Epithelial cell of esophagus (primary cell): ENCODE results near the gene ZNF30.

Experiments
- DNase-seq: peaks from one replicate; pipeline ENCODE4 v3.0.0; 2010; ENCODE audit warnings: low read depth
- H3K4me3 ChIP-seq: 2 replicates; pipeline ENCODE4 v1.5.1; 2011; ENCODE audit warnings: mild to moderate bottlenecking, low read length, control low read depth
- CTCF ChIP-seq: IDR thresholded peaks from 2 replicates; pipeline ENCODE4 v1.5.1; 2011; ENCODE audit warnings: low read depth, mild to moderate bottlenecking, low read length, control low read depth, inconsistent platforms; ENCODE audit not compliant: insufficient read depth; ENCODE audit errors: missing control alignments

Gene ZNF30

GRCh38 chr19:34926685-34927375, at the start of gene ZNF30:
TSS of gene ZNF30 (plus strand) at chr19:34926903. CDS start at chr19:34929948, 3,045 bp downstream.
- no peak for TF ChIP-seq CTCF
- DNase-seq, result peak; percentile 86
- peak within 1 kb of the TSS; percentile 82 for H3K4me3 ChIP-seq

GRCh38 chr19:34879563-34879962, 47.1 kb upstream of the ZNF30 start:
- TF ChIP-seq CTCF, result no peak
- H3K4me3 ChIP-seq, result no peak overlapping the region
- DNase-seq, result no peak

GRCh38 chr19:34880034-34880433, 46.7 kb upstream of the ZNF30 start:
- H3K4me3 ChIP-seq, result no peak overlapping the region
- DNase-seq, result no peak
- TF ChIP-seq CTCF, result no peak

- DNase-seq, result no peak
- no peak overlapping the region for H3K4me3 ChIP-seq
- no peak for TF ChIP-seq CTCF
Observed at GRCh38 chr19:34881982-34882381, 44.7 kb upstream of the ZNF30 start.

- no peak overlapping the region for H3K4me3 ChIP-seq
- DNase-seq, result no peak
- TF ChIP-seq CTCF, result no peak
Observed at GRCh38 chr19:34888091-34888490, 38.6 kb upstream of the ZNF30 start.

GRCh38 chr19:34900245-34900644, 26.5 kb upstream of the ZNF30 start:
- no peak for TF ChIP-seq CTCF
- no peak overlapping the region for H3K4me3 ChIP-seq
- no peak for DNase-seq
